GM18505 (cell line): ENCODE data around the gene ZBTB20.

Experiments
- ATAC-seq: cut with Tn5 transposase; IDR thresholded peaks from one replicate; pipeline ENCODE4 v1.9.1; 2021; ENCODE audit not compliant: unreplicated experiment
- POLR2A ChIP-seq: IDR thresholded peaks from 4 replicates; pipeline ENCODE4 v1.6.1; 2011; ENCODE audit warnings: borderline replicate concordance; ENCODE audit not compliant: insufficient read depth, insufficient read length; ENCODE audit errors: extremely low read depth

Gene ZBTB20

GRCh38 chr3:114880078-114880477, 267.0 kb downstream of the ZBTB20 start:
- ATAC-seq: no peak
- no peak for TF ChIP-seq POLR2A

GRCh38 chr3:114879059-114880031, 267.7 kb downstream of the ZBTB20 start:
- ATAC-seq: peak; percentile 73
- no peak for TF ChIP-seq POLR2A

- no peak for TF ChIP-seq POLR2A
- ATAC-seq: no peak
These were observed 268.8 kb downstream of the ZBTB20 start for GRCh38 chr3:114878114-114878839.

DNA sequence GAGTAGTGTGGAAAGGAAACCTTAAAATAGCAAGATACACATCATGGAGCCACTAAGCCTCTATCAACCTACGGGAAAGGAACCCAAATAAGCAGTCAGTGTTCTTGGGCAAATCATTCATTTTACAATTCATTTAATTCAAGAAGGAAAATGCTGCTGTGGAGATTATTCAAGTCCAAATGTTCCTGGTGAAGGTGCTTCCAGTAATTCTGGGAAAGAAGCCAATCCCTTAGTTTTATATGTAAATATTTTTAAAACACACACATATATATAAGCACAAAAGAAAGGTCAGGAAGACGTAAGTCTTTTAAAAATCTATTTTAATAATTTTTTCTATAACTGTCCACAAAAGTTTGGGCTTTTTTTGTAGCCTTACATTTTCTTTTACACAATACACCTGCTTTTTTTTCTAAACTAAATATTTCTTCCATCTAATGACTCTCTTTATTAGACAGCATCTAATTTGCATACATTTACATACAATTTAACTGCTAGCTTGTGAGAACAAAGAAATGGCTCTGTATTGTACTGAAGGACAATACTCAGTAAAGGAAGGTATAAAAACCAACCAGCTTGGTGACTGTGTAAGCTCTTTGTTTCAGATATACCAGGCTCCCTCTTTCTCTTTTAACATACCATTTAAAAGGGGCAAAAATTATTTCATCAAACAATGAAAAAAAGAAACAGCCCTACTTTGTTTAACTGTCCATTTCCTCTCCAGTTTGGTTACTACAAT, 269.5 kb downstream of the ZBTB20 start:
- no peak for ATAC-seq
- no peak for TF ChIP-seq POLR2A

- TF ChIP-seq POLR2A: no peak
- ATAC-seq: no peak
These were observed 272.5 kb downstream of the ZBTB20 start for GRCh38 chr3:114874522-114874971.

- no peak for TF ChIP-seq POLR2A
- ATAC-seq: no peak
These were observed 273.5 kb downstream of the ZBTB20 start for GRCh38 chr3:114873591-114873990.

DNA sequence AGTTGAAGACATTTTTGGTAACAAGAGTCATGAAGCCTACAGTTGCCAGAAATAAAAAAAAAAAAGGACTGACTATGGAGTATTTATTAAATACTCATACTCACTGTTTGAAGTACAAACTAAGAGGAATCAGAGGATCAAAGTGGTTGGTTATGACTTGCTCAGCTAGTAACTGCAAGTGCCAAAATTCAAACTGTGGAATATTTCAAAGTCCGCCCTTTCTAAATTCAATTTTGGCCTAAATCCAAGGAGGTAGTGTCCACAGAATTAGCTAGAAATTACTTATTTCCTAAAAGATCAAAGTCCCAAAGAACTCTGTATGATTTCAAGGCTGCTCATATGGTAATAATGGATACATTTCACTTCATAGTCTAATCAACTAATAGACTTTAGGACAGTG, 274.5 kb downstream of the ZBTB20 start:
- no peak for TF ChIP-seq POLR2A
- no peak for ATAC-seq

DNA sequence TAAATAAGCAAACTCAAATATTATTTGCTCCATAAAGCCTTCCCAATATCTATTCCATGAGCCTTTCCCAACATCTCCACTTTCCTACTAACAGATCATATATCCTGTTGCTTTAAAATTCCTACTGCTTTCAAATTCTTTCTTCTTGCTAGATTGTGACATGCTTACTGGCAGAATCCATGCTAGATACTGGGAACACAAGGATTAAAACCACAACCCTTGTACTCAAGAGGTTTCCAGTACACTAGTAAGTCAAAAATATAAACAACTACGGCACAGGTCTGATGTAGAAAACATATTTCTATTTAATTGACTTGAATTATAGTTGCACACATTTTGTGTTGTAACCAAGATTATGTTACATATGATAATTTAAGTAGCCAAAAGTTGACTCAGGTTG, 275.0 kb downstream of the ZBTB20 start:
- no peak for TF ChIP-seq POLR2A
- no peak for ATAC-seq

- no peak for ATAC-seq
- no peak for TF ChIP-seq POLR2A
These were observed 279.1 kb downstream of the ZBTB20 start for GRCh38 chr3:114867835-114868503.

DNA sequence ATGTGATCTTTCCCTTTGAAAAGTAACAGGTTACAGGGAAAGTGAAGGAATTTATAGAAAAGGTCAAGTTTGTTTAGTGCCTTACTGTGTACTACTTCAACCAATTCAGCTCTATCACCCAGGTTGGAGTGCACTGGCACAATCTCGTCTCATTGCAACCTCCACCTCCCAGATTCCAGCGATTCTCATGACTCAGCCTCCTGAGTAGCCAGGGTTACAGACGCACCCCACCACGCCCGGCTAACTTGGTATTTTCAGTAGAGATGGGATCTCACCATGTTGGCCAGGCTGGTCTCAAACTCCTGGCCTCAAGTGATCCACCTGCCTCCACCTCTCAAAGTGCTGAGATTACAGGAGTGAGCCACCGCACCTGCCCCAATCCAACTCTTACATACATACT, 279.7 kb downstream of the ZBTB20 start:
- no peak for ATAC-seq
- TF ChIP-seq POLR2A: no peak

GRCh38 chr3:114866430-114866829, 280.7 kb downstream of the ZBTB20 start:
- no peak for ATAC-seq
- no peak for TF ChIP-seq POLR2A

DNA sequence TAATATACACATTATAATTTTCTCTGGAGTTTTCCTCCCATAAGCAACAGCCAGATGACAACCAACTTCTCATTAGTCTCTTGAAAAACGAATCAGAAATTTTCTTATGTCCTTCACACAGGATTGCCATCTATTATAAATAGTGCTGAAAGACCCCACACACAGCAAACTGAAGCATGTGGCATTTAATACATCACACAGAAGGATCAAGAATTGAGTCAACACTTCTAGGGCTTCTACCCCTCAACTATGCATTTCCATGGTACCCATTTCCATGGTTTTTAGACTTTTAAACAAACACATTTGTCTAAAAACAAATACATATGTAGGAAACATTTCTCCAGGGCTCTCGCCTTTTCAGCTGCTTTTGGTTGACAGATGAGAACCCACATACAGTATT, 282.1 kb downstream of the ZBTB20 start:
- no peak for ATAC-seq
- no peak for TF ChIP-seq POLR2A

DNA sequence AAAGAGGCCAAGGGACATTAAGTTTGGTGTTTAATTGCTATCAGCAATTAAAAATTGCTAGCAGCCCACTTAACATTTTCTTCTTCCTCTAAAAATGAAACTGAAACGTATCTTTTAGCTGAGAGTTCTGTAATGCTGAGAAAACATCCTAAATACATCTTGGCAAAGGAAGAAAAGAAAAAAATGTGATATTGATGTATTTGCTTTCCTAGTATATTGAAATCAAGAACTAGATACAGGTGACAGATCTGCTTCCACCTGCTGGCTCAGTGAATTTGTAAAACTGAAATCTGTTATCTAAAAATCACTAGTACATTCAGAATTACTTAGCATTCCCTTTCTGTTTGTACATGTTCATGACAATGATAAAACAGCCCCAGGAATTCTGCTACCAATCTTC, 283.2 kb downstream of the ZBTB20 start:
- no peak for TF ChIP-seq POLR2A
- ATAC-seq: no peak

DNA sequence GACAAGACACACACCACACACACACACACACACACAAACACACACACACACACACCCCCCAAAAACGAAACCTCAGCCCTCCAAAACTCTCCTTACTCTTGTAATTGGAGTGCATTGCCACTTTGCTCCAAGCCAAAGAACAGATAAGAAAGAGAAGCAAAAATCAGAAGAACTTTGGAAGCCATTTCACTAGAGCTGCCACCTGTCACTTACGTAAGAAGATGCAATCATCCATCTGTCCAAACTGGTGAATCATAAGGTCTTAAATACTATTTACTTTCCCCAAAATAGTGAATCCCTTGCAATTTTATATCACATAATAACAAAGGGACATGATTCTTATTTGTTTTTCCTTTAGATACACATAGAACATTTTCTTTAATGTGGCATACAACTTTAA, 285.4 kb downstream of the ZBTB20 start:
- no peak for TF ChIP-seq POLR2A
- no peak for ATAC-seq

DNA sequence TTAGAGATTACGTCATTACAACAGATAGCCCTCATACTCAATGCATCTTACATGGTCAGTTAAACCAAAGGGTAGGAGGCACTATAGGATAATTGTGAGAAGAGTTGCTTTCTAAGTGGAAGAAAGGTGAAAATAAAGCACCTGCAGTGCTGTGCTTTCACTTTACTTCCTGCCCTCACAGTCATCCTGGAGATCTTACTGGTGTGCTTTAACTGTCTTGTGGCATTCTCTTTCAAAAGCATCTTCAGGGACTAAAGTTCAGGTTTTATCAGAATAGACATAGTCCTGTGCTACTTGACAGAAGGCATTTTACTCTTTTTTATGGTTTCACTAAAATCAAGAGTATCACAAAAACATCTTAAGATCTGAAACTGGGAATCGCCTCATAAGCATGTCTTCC, 286.6 kb downstream of the ZBTB20 start:
- ATAC-seq: no peak
- no peak for TF ChIP-seq POLR2A
